Skin of body (tissue), 2 donors: ENCODE measurements around the gene HPSE2. TPM values are rescaled to one million over a fixed set of nuclear protein-coding genes. Genes with fewer than 3 reads are reported as not detected.

Source experiments
- DNase-seq: peaks from one replicate; lab custom pipeline; 2025; lab: John Stamatoyannopoulos, UW
- total RNA-seq: library from RNA; depleted of rRNA; stranded (reverse); fragments of >200 nt; gene quantifications from one replicate; pipeline ENCODE4 v1.2.3, GENCODE V29; 2014

The HPSE2 gene
- total RNA-seq, 1 donor from 2014 or later = 3.1 TPM

DNA sequence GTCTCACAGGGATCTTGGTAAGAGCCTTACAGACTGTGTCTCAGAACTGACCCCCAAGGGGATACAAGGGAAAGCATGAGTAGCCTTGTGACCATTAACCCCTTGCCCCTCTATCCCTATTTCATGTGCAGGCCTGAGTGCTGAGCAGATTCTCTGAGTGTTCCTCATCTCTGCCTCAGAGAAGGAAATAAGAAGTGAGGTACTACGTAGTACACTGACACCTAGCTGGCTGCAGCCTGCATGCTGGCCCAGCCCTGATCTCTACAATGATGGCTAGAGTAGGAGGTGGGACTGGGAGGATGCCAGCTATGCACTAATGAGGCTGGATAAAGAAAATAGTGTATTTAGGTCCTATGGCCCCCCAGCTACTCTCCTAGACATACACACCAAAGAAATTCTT, 614.0 kb downstream of the HPSE2 start:
- DNase-seq = no peak

DNA sequence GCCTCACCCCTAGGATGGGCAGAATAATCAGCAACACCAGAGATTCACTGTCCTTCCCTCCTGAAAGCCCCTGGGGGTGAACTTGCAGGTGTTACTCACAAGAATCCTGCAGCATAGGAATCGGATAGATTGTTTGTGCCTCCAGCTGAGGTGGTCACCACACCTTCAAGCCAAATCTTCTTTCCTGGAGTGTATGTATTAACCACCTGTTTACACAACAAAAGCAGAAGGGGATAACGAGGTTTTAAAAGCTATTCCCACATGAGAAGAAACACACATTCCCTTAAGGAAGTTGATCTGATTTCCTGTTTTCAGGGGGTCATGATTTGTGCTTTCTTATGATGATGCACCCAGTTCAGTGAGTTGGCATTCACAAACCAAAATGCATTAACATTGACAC, 615.1 kb downstream of the HPSE2 start:
- DNase-seq = no peak

DNA sequence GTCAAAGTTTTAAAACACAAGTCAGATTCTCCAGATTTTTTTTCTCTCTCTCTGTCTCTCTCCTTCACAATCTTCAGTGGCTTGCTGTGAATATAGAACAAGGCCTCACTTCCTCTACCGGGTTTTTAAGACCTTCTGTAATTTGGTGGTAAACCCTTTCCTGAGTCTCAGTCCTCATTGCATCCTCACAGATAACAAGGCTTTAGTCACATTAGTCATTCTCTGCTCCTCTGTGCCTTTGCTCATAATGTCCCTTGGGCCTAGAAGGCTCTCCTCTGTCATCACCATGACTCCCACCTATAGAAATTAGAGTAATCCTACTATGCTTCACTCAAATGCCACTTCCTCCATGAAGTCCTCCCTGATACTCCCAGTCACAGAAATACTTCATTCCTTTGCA, 616.2 kb downstream of the HPSE2 start:
- DNase-seq = no peak

GRCh38 chr10:98617906-98618520, 617.6 kb downstream of the HPSE2 start:
- DNase-seq = no peak

- DNase-seq = no peak
Measured at GRCh38 chr10:98613446-98613845, 622.2 kb downstream of the HPSE2 start.

GRCh38 chr10:98611436-98611835, 624.2 kb downstream of the HPSE2 start:
- no peak for DNase-seq

GRCh38 chr10:98610836-98611235, 624.8 kb downstream of the HPSE2 start:
- no peak for DNase-seq

GRCh38 chr10:98610301-98610700, 625.4 kb downstream of the HPSE2 start:
- no peak for DNase-seq

GRCh38 chr10:98609265-98609664, 626.4 kb downstream of the HPSE2 start:
- no peak for DNase-seq

GRCh38 chr10:98608411-98608810, 627.2 kb downstream of the HPSE2 start:
- DNase-seq = no peak

GRCh38 chr10:98602224-98602623, 633.4 kb downstream of the HPSE2 start:
- no peak for DNase-seq

GRCh38 chr10:98599032-98599610, 636.5 kb downstream of the HPSE2 start:
- no peak for DNase-seq

DNA sequence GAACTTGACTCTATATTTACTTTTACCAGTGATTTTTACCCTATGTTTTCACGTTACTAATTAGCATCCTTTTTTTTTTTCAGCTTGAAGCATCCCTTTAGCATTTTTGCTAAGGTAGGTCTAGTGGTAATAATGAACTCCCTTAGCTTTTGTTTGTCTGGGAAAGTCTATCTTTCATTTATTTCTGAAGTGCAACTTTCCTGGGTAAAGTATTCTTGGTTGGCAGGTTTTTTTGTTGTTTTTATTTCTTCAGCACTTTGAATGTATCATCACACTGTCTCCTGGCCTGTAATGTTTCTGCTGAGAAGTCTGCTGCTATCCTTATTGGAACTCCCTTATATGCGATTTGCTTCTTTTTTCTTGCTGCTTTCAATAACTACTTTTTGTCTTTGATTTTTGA, 639.2 kb downstream of the HPSE2 start:
- no peak for DNase-seq

DNA sequence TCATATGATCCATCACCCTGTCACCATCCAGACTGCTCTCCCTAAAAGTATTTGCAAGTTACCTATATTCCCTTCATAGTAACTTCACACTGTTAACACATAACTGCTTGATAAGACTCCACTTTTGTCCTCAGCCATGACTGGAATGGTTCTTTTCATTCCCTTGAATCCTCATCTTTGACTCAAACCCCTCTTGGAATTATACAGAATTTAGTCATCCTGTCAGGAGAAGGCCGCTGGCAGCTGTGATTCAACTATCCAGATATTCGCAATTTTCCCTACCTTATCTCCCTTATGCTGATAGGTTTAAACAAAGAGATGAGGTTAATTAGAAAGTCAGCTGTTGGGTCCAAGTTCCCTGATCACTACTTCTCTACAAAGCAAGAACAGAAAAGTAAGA, 646.0 kb downstream of the HPSE2 start:
- DNase-seq = no peak

GRCh38 chr10:98589007-98589406, 646.6 kb downstream of the HPSE2 start:
- no peak for DNase-seq

DNA sequence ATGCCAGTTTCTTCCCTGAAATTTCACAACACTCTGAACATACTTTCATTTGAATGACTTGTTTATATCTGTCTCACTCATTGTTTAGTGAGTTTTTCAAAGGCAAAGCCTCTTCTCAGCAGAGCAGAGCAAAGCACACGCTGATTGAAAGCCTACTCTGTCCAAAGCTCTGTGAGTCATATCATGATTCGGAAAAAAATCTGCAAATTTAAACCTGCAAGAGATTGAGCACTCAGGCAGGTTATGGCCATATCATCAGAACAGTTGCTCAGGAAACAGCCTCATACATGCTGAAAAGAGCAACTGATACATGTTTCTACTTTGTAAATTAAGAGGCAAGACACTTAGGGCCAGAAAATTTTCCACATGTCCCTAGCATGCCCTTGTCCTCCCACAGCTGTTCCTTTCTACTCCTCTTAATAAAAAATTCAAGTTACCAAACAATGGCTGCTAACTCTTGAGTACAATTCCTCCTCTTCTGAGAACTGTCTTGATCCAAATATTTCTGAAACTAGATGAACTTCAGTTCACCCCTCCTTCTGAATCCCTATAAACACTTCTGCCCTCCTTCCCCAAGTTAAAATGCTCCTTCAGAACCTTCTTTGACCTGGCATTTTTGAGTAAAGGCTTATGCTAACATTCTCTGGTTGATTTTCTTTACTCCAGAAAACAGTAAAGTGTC, 648.4 kb downstream of the HPSE2 start:
- no peak for DNase-seq

DNA sequence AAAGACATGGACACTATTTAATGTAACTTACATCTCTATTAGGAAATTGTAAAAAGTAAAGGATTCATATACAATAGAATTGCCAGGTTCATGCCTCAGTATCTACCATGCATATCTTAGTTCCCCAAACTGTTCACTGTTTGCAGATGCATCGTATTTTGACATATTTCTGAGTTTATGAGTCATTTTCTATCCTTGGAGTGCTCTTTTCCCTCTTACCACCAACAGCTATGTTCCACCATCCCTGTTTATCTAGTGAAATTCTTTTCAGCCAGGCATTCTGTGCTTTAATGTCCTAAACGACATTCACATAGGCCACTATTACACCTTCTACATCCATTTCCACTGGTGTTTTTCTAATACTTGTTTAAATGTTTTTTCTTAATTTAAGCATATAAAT, 649.6 kb downstream of the HPSE2 start:
- no peak for DNase-seq

- DNase-seq = no peak
Measured at GRCh38 chr10:98582363-98582762, 653.3 kb downstream of the HPSE2 start.

- DNase-seq = no peak
Measured at GRCh38 chr10:98577578-98577977, 658.1 kb downstream of the HPSE2 start.

GRCh38 chr10:98577168-98577567, 658.5 kb downstream of the HPSE2 start:
- DNase-seq = no peak

- DNase-seq = no peak
Measured at GRCh38 chr10:98576096-98576495, 659.6 kb downstream of the HPSE2 start.

DNA sequence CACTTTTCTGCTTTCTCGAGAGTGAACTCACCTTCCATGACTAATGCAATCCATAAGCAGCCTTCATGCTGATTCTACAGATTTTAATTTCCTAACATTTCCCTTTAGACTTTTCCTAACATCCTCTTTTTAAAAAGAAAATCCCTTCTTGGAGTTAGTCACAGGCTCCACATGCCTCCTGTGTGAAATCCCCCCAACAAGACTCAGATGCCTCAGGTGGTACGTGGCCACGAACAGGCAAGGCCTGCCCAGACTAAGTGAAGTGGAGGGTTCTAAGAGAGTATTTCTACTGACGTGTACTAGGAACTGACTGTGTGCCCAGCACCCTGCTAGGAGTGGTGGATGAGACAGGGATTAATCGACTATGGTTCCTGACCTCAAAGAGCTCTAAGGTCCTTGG, 663.1 kb downstream of the HPSE2 start:
- no peak for DNase-seq

GRCh38 chr10:98570834-98571233, 664.8 kb downstream of the HPSE2 start:
- DNase-seq = no peak
